GM12872 (cell line): ENCODE measurements around the gene TMEM132C.

Experiments
- TF ChIP-seq, protein P1 (sequence below): IDR thresholded peaks from 3 replicates; pipeline ENCODE4 v1.5.1; 2011; ENCODE audit warnings: low read depth, mild to moderate bottlenecking, low read length, moderate library complexity; ENCODE audit not compliant: insufficient read depth

Gene TMEM132C

GRCh38 chr12:128680555-128680954 lies 413.6 kb downstream of the TMEM132C start:
- TF ChIP-seq, protein P1, sequence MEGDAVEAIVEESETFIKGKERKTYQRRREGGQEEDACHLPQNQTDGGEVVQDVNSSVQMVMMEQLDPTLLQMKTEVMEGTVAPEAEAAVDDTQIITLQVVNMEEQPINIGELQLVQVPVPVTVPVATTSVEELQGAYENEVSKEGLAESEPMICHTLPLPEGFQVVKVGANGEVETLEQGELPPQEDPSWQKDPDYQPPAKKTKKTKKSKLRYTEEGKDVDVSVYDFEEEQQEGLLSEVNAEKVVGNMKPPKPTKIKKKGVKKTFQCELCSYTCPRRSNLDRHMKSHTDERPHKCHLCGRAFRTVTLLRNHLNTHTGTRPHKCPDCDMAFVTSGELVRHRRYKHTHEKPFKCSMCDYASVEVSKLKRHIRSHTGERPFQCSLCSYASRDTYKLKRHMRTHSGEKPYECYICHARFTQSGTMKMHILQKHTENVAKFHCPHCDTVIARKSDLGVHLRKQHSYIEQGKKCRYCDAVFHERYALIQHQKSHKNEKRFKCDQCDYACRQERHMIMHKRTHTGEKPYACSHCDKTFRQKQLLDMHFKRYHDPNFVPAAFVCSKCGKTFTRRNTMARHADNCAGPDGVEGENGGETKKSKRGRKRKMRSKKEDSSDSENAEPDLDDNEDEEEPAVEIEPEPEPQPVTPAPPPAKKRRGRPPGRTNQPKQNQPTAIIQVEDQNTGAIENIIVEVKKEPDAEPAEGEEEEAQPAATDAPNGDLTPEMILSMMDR, result no peak

DNA sequence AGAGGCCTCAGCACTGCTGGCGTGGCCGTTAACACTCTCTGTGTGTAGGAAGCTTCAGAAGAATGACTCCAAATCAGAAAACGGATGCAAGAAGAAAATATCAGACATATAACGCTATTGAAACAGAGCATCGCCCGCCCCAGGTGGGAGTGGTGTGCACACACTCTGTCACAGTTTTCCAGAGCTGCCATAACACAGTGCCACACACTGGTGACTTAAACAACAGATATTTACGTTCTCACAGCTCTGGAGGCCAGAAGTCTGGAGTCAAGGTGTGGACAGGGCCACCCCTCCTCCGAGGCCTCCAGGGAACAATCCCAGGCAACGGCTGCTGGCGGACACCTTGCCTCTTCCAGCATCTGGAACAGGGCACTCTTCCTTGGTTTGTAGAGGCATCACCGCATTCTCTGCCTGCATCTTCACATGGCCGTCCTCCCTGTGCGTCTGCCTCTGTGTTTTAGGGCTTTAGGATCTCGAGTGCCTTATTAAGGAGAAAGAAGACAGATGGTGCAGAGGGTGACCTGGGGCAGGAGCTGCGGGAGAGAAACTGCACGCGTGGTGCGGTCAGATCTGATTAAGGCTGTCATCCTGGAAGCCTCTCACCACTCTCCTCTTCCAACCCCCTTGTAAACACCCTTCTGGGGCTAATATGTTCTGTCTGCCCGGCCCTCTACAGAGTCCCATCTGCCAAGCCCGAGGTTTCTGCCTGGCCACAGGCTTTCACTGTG lies 415.7 kb downstream of the TMEM132C start:
- TF ChIP-seq, protein P1, result no peak

- TF ChIP-seq, protein P1, result no peak
These were observed 417.4 kb downstream of the TMEM132C start for GRCh38 chr12:128684352-128684751.

- TF ChIP-seq, protein P1, result no peak
These were observed 419.0 kb downstream of the TMEM132C start for GRCh38 chr12:128685903-128686475.

GRCh38 chr12:128687851-128688250 lies 420.9 kb downstream of the TMEM132C start:
- TF ChIP-seq, protein P1, result no peak

DNA sequence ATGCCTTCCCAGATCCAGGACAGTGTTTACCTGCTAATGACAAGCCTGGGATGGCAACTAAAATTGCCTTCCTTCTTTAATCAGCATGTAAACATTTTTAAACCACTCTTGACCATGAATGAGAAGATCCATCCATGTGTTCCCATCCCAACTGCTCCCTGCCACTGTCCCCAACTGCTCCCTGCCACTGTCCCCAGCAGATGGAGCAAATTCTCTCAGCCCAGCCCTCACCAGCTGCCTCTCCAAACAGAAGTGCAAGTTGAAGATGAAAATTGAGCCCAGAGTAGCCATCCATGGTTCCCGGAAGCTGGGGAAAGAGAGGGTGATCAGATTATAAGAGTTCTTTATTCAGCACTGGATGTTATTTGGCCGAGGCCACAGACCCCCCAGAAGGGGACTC lies 423.7 kb downstream of the TMEM132C start:
- TF ChIP-seq, protein P1, result no peak

- TF ChIP-seq, protein P1, result no peak
These were observed 426.1 kb downstream of the TMEM132C start for GRCh38 chr12:128693115-128693514.
